Measurements from ENCODE around the gene CYP4A22. TPM values are rescaled to one million over a fixed set of nuclear protein-coding genes. Genes with fewer than 3 reads are reported as not detected.

The CYP4A22 gene
- polyA plus RNA-seq, 2 of the 4 experiments (the other 2 are of a cell fraction) = not detected

DNA sequence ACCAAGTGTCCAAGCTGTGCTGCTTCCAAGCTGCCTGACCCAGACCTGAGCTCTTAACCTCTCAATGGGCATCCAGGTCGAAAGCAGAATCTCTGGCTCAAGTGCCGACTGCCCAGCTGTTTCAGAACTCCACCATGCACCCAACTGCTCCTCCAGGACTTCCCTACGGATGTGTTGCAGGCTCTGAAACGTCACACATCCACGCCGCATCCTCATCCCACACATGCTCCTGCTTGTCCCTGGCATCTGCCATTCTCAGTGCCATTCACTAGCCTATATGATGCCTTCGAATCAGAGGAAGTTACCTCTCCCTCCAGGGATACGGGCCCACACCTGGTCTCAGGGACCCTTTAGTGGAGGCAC lies 41.4 kb downstream of the CYP4A22 start:
- H3K4me2 ChIP-seq = peak overlapping the region; percentile 98
- ChIA-PET POLR2A (interaction anchor here (0.9 to 1.4 kb wide), 6 partner anchors 11 to 259 kb away, joined by 3 to 8 read pairs (median 5); partner anchors contain the start of genes CMPK1, FOXD2, PDZK1IP1 and STIL), CTCF (interaction anchor here (0.8 to 9.1 kb wide), 28 partner anchors 12 to 819 kb away, joined by 3 to 142 read pairs (median 4); partner anchors contain the start of genes PDZK1IP1 and TRABD2B)
- TF ChIP-seq RFX5 (IDR thresholded peaks at IDR 0.05) (no peak), ZC3H11A (IDR thresholded peaks at IDR 0.05) (no peak), MYC (IDR thresholded peaks at IDR 0.05; ENCODE audit: borderline replicate concordance, low read length) (no peak), SREBF2 (IDR thresholded peaks at IDR 0.05) (no peak), PHF8 (IDR thresholded peaks at IDR 0.05; ENCODE audit: borderline replicate concordance, low read depth) (no peak), ZSCAN20 (CRISPR knock-in tag; IDR thresholded peaks at IDR 0.05) (no peak), NFE2L2 (conservative IDR thresholded peaks at IDR 0.05; ENCODE audit: low read length) (no peak), TFCP2L1 (CRISPR knock-in tag; IDR thresholded peaks at IDR 0.05) (no peak), POLR2AphosphoS2 (conservative IDR thresholded peaks at IDR 0.05; ENCODE audit: low read length) (no peak), FOXS1 (CRISPR knock-in tag; IDR thresholded peaks at IDR 0.05) (no peak)
- TF ChIP-seq, protein P1, sequence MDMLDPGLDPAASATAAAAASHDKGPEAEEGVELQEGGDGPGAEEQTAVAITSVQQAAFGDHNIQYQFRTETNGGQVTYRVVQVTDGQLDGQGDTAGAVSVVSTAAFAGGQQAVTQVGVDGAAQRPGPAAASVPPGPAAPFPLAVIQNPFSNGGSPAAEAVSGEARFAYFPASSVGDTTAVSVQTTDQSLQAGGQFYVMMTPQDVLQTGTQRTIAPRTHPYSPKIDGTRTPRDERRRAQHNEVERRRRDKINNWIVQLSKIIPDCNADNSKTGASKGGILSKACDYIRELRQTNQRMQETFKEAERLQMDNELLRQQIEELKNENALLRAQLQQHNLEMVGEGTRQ (IDR thresholded peaks at IDR 0.05) = no peak
- TF ChIP-seq, protein P2, sequence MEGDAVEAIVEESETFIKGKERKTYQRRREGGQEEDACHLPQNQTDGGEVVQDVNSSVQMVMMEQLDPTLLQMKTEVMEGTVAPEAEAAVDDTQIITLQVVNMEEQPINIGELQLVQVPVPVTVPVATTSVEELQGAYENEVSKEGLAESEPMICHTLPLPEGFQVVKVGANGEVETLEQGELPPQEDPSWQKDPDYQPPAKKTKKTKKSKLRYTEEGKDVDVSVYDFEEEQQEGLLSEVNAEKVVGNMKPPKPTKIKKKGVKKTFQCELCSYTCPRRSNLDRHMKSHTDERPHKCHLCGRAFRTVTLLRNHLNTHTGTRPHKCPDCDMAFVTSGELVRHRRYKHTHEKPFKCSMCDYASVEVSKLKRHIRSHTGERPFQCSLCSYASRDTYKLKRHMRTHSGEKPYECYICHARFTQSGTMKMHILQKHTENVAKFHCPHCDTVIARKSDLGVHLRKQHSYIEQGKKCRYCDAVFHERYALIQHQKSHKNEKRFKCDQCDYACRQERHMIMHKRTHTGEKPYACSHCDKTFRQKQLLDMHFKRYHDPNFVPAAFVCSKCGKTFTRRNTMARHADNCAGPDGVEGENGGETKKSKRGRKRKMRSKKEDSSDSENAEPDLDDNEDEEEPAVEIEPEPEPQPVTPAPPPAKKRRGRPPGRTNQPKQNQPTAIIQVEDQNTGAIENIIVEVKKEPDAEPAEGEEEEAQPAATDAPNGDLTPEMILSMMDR (IDR thresholded peaks at IDR 0.05) = no peak
- TF ChIP-seq, protein P3, sequence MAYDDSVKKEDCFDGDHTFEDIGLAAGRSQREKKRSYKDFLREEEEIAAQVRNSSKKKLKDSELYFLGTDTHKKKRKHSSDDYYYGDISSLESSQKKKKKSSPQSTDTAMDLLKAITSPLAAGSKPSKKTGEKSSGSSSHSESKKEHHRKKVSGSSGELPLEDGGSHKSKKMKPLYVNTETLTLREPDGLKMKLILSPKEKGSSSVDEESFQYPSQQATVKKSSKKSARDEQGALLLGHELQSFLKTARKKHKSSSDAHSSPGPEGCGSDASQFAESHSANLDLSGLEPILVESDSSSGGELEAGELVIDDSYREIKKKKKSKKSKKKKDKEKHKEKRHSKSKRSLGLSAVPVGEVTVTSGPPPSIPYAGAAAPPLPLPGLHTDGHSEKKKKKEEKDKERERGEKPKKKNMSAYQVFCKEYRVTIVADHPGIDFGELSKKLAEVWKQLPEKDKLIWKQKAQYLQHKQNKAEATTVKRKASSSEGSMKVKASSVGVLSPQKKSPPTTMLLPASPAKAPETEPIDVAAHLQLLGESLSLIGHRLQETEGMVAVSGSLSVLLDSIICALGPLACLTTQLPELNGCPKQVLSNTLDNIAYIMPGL (CRISPR knock-in tag; IDR thresholded peaks at IDR 0.05; ENCODE audit: borderline replicate concordance) = no peak
- H3K9me3 ChIP-seq = no peaks in the 10 kb centered on the region
- DNase-seq (ENCODE audit: low read depth in 1 of 2, low spot score in 1 of 2) (no peak), ATAC-seq (no peak), FAIRE-seq (no peak)
- peak overlapping the region; percentile 46 for H3K4me3 ChIP-seq
- WGBS (ENCODE audit: missing lambda C conversion rate) = 91% methylated on average over 8 of the region's 8 CpGs
- peak overlapping the region; percentile 81 to 90 for H3K27ac ChIP-seq
- peaks cover 36% of the 10 kb centered on the region for H3K4me1 ChIP-seq

DNA sequence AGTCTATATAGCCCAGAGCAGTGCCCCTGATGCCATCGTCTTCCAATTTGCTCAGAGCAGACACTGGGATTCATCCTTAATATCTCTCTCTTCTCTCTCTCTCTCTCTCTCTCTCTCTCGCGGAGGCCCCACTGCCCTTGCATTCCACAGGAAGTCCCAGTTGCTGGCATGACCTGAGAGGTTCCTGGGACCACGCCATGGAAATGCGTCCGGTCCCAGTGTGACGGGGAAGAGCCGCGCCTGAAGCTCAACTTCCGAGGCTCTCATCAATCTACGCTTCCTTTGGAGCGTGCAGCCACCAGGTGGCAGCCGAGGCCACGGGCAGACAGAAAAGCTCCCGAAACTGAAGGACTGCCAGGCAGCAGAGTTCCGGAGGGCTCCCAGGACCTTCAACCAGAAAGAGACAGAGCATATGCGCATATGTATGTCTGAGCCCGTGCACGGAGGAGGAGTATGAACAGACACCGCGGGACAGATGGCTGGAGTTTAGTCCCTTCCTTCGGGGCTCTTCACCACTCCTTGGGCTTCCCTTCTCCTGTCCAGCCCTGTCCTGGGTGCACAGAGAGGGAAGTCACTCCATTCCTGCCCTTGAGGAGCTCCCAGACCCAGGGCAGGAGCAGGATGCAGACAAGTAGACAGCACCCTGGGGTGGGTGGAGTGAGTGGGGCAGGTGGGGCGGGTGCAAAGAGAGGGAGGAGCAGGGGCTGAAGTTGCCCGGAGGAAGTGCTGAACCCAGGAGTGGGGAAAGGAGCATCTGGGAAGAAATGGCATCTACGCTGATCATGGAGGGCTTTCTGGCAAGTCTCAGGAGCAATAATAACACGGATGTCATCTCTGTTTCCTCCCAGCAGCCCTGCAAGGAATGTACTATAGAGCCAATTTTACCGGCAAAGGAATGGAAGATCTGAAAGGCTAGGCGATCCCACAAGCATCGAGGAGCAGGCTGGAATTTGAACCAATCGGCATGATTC lies 42.1 kb downstream of the CYP4A22 start:
- Histone ChIP-seq H3K27ac (peak overlapping the region; percentile 81 to 90), H3K4me2 (peak overlapping the region; percentile 98), H3K4me3 (peak overlapping the region; percentile 46), H3K9me3 (no peaks in the 10 kb centered on the region), H3K4me1 (peaks cover 36% of the 10 kb centered on the region)
- POLR2A ChIA-PET = interaction anchor here (0.6 to 1.4 kb wide), 10 partner anchors 11 to 543 kb away, joined by 3 to 8 read pairs (median 4); partner anchors contain the start of genes CMPK1, FOXD2, PDZK1IP1 and STIL
- DNase-seq (ENCODE audit: low read depth in 1 of 2, low spot score in 1 of 2) (peak; percentile 73 to 92), FAIRE-seq (no peak), ATAC-seq (peak; percentile 70 to 84)
- WGBS (ENCODE audit: missing lambda C conversion rate) = 30% methylated on average over 10 of the region's 30 CpGs
- TF ChIP-seq, protein P2 (IDR thresholded peaks at IDR 0.05) = peak; percentile 78
- TF ChIP-seq RARB (CRISPR knock-in tag; IDR thresholded peaks at IDR 0.05) (no peak), ZNF302 (CRISPR knock-in tag; IDR thresholded peaks at IDR 0.05) (no peak), RAD21 (conservative IDR thresholded peaks at IDR 0.05 in 1 of 2, IDR thresholded peaks at IDR 0.05 in 1 of 2) (peak; percentile 88 to 89), KDM5A (IDR thresholded peaks at IDR 0.05) (peak; percentile 73), HEYL (CRISPR knock-in tag; IDR thresholded peaks at IDR 0.05) (no peak), SMC3 (IDR thresholded peaks at IDR 0.05) (peak; percentile 82)
- TF ChIP-seq, protein P4, sequence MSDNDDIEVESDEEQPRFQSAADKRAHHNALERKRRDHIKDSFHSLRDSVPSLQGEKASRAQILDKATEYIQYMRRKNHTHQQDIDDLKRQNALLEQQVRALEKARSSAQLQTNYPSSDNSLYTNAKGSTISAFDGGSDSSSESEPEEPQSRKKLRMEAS (IDR thresholded peaks at IDR 0.05) = peak; percentile 54
- TF ChIP-seq, protein P5, sequence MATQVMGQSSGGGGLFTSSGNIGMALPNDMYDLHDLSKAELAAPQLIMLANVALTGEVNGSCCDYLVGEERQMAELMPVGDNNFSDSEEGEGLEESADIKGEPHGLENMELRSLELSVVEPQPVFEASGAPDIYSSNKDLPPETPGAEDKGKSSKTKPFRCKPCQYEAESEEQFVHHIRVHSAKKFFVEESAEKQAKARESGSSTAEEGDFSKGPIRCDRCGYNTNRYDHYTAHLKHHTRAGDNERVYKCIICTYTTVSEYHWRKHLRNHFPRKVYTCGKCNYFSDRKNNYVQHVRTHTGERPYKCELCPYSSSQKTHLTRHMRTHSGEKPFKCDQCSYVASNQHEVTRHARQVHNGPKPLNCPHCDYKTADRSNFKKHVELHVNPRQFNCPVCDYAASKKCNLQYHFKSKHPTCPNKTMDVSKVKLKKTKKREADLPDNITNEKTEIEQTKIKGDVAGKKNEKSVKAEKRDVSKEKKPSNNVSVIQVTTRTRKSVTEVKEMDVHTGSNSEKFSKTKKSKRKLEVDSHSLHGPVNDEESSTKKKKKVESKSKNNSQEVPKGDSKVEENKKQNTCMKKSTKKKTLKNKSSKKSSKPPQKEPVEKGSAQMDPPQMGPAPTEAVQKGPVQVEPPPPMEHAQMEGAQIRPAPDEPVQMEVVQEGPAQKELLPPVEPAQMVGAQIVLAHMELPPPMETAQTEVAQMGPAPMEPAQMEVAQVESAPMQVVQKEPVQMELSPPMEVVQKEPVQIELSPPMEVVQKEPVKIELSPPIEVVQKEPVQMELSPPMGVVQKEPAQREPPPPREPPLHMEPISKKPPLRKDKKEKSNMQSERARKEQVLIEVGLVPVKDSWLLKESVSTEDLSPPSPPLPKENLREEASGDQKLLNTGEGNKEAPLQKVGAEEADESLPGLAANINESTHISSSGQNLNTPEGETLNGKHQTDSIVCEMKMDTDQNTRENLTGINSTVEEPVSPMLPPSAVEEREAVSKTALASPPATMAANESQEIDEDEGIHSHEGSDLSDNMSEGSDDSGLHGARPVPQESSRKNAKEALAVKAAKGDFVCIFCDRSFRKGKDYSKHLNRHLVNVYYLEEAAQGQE (IDR thresholded peaks at IDR 0.05) = no peak; the same call in 1 of the 2 replicates
- TF ChIP-seq, protein P6, sequence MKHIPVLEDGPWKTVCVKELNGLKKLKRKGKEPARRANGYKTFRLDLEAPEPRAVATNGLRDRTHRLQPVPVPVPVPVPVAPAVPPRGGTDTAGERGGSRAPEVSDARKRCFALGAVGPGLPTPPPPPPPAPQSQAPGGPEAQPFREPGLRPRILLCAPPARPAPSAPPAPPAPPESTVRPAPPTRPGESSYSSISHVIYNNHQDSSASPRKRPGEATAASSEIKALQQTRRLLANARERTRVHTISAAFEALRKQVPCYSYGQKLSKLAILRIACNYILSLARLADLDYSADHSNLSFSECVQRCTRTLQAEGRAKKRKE (CRISPR knock-in tag; IDR thresholded peaks at IDR 0.05; ENCODE audit: low read depth) = no peak
- CTCF ChIA-PET = interaction anchor here (0.5 to 9.1 kb wide), 33 partner anchors 13 to 818 kb away, joined by 3 to 142 read pairs (median 4); partner anchors contain the start of genes PDZK1IP1 and TRABD2B

Data from A549 (cell line).